Osteocyte (in vitro differentiated cells): ENCODE measurements around the gene CCDC159. TPM values are rescaled to one million over a fixed set of nuclear protein-coding genes. Genes with fewer than 3 reads are reported as not detected.

ENCODE experiments used
- DNase-seq: peaks from one replicate; pipeline ENCODE4 v3.0.0; 2021; ENCODE audit warnings: mixed read lengths; ENCODE audit not compliant: unreplicated experiment; ENCODE audit errors: extremely low spot score
- H3K27ac Mint-ChIP-seq: one replicate; pipeline ENCODE4 v1.8.0; 2021; ENCODE audit warnings: mild to moderate bottlenecking, mixed read lengths; ENCODE audit not compliant: unreplicated experiment
- H3K27me3 Mint-ChIP-seq: one replicate; pipeline ENCODE4 v1.8.0; 2021; ENCODE audit warnings: mixed read lengths; ENCODE audit not compliant: unreplicated experiment
- H3K36me3 Mint-ChIP-seq: one replicate; pipeline ENCODE4 v1.8.0; 2021; ENCODE audit warnings: mixed read lengths; ENCODE audit not compliant: unreplicated experiment
- H3K4me1 Mint-ChIP-seq: one replicate; pipeline ENCODE4 v1.8.0; 2021; ENCODE audit warnings: mixed read lengths; ENCODE audit not compliant: unreplicated experiment
- H3K4me3 Mint-ChIP-seq: one replicate; pipeline ENCODE4 v1.8.0; 2021; ENCODE audit warnings: mild to moderate bottlenecking, moderate library complexity, mixed read lengths; ENCODE audit not compliant: unreplicated experiment
- H3K9me3 Mint-ChIP-seq: one replicate; pipeline ENCODE4 v1.8.0; 2021; ENCODE audit warnings: mixed read lengths; ENCODE audit not compliant: unreplicated experiment
- CTCF ChIP-seq: fragments of 200-600 bp; sonication (generic); IDR thresholded peaks from 2 replicates; pipeline ENCODE4 v1.5.0; 2021; ENCODE audit warnings: antibody characterized with exemption, mild to moderate bottlenecking, moderate library complexity
- total RNA-seq: library from RNA; stranded (reverse); gene quantifications from 2 replicates; pipeline ENCODE4 v1.2.1, GENCODE V29; 2021

Gene CCDC159
- total RNA-seq, 1 donor from 2014 or later = 28.1 TPM

DNA sequence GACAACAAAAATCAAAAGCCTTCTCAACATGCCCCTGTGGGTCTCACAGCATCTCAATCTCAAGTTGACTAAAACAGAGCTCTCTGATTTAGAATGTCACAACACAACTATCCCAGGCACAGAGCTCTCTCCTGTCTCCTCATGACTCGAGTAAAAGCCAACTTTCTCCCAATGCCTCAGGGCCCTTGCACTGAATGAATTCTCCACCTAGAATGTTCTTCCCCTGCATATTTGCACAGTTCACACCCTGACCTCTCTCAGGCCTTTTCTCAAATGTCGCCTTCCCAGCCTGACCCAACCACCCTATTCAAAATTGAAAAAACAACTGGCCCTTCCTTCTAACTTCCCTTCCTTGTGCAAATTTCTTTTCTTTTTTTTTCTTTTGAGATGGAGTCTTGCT lies 24.4 kb downstream of the CCDC159 start:
- Mint-ChIP-seq H3K27ac (no peak overlapping the region), H3K27me3 (no peaks in the 10 kb centered on the region), H3K4me3 (no peak overlapping the region), H3K36me3 (peaks cover 1% of the 10 kb centered on the region), H3K4me1 (peaks cover 3% of the 10 kb centered on the region), H3K9me3 (no peaks in the 10 kb centered on the region)
- no peak for DNase-seq
- TF ChIP-seq CTCF = no peak

DNA sequence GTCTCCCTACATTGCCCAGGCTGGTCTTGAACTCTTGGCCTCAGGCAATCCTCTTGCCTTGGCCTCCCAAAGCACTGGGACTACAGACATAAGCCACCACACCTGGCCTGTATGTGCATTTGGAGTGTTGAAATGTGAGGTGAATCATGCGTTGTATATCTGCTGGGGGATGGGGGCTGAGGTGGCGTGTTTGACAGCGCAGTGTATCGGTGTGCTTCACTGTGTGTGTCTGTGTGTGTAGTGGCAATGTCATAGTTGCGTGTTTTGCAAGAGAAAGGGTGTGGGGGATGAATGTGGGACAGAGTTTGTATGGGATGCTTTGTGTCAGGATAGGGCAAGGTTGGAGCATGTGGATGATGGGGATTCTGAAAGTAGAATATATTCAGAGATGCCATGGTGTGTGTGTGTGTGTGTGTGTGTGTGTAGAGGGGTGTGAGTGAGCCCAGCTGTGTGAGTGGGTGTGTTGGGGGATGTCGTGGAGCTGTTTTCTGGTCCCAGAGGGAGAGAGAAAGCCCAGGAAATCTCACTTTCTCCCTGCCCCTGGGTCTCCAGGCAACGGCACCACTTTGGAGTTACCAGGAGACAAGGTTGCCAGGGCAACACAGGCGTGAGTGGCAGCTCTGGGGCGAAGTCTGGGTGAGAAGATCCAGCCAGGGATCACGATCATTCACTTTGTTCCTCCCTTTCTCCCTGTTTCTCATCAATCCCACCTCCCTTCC lies 27.0 kb downstream of the CCDC159 start:
- no peaks in the 10 kb centered on the region for H3K9me3 Mint-ChIP-seq
- no peak overlapping the region for H3K27ac Mint-ChIP-seq
- H3K4me3 Mint-ChIP-seq = peak overlapping the region; percentile 16
- DNase-seq = no peak
- peaks cover 16% of the 10 kb centered on the region for H3K4me1 Mint-ChIP-seq
- no peaks in the 10 kb centered on the region for H3K36me3 Mint-ChIP-seq
- H3K27me3 Mint-ChIP-seq = no peaks in the 10 kb centered on the region
- TF ChIP-seq CTCF = no peak

GRCh38 chr19:11373885-11374432 lies 27.6 kb downstream of the CCDC159 start:
- H3K4me1 Mint-ChIP-seq = peaks cover 21% of the 10 kb centered on the region
- H3K27me3 Mint-ChIP-seq = no peaks in the 10 kb centered on the region
- H3K9me3 Mint-ChIP-seq = no peaks in the 10 kb centered on the region
- H3K27ac Mint-ChIP-seq = no peak overlapping the region
- H3K4me3 Mint-ChIP-seq = no peak overlapping the region
- no peak for DNase-seq
- H3K36me3 Mint-ChIP-seq = no peaks in the 10 kb centered on the region
- no peak for TF ChIP-seq CTCF

- H3K36me3 Mint-ChIP-seq = no peaks in the 10 kb centered on the region
- H3K4me3 Mint-ChIP-seq = no peak within 1 kb of the TSS
- no peak within 1 kb of the TSS for H3K27ac Mint-ChIP-seq
- peak; percentile 99 for DNase-seq
- H3K27me3 Mint-ChIP-seq = no peaks in the 10 kb centered on the region
- peaks cover 21% of the 10 kb centered on the region for H3K4me1 Mint-ChIP-seq
- TF ChIP-seq CTCF = no peak
- no peaks in the 10 kb centered on the region for H3K9me3 Mint-ChIP-seq
Measured at GRCh38 chr19:11374433-11375142, 28.3 kb downstream of the CCDC159 start, which contains the start of gene SWSAP1. Gene SWSAP1, plus strand, starts transcription at chr19:11374666. Its CDS starts 15 bp downstream, at chr19:11374681.
